TTC549 (cell line): ENCODE measurements around the gene FAM120B.
"Not testable (repeated sequence)": the region's sequence is repeated elsewhere in the genome, so short reads cannot be mapped to it uniquely, and the experiment has no call there.

Experiments
- FAIRE-seq: peaks from 2 replicates; lab custom pipeline; 2012; peaks lifted over from hg19 to GRCh38; lab: Jason Lieb, UNC

Gene FAM120B

GRCh38 chr6:170306324-170307079 is at the start of gene FAM120B:
FAM120B (plus strand) TSS chr6:170306758; CDS start chr6:170317391, 10,633 bp downstream.
- FAIRE-seq, result no peak

GRCh38 chr6:170257376-170257775 is 49.2 kb upstream of the FAM120B start:
- no peak for FAIRE-seq

- no peak for FAIRE-seq
These were observed 48.2 kb upstream of the FAM120B start for GRCh38 chr6:170258407-170258806.

GRCh38 chr6:170259278-170259677 is 47.3 kb upstream of the FAM120B start:
- no peak for FAIRE-seq

GRCh38 chr6:170260686-170261085 is 45.9 kb upstream of the FAM120B start:
- no peak for FAIRE-seq

GRCh38 chr6:170261643-170262488 is 44.7 kb upstream of the FAM120B start:
- no peak for FAIRE-seq

- no peak for FAIRE-seq
These were observed 44.0 kb upstream of the FAM120B start for GRCh38 chr6:170262489-170263088.

GRCh38 chr6:170263410-170263809 is 43.1 kb upstream of the FAM120B start:
- no peak for FAIRE-seq

GRCh38 chr6:170264086-170264485 is 42.5 kb upstream of the FAM120B start:
- no peak for FAIRE-seq

- FAIRE-seq, result not testable (repeated sequence)
These were observed 41.9 kb upstream of the FAM120B start for GRCh38 chr6:170264644-170265043.

GRCh38 chr6:170265655-170266054 is 40.9 kb upstream of the FAM120B start:
- no peak for FAIRE-seq

- no peak for FAIRE-seq
These were observed 40.3 kb upstream of the FAM120B start for GRCh38 chr6:170266061-170266825.

- FAIRE-seq, result no peak
These were observed 38.9 kb upstream of the FAM120B start for GRCh38 chr6:170267688-170268087.

- no peak for FAIRE-seq
These were observed 38.1 kb upstream of the FAM120B start for GRCh38 chr6:170268216-170269129.

- no peak for FAIRE-seq
These were observed 37.3 kb upstream of the FAM120B start for GRCh38 chr6:170269151-170269845.

- no peak for FAIRE-seq
These were observed 36.6 kb upstream of the FAM120B start for GRCh38 chr6:170269846-170270541.

- FAIRE-seq, result no peak
These were observed 35.5 kb upstream of the FAM120B start for GRCh38 chr6:170270984-170271593.

GRCh38 chr6:170271771-170272314 is 34.7 kb upstream of the FAM120B start:
- FAIRE-seq, result no peak
